ENCODE data around the gene TXNL1. TPM values are rescaled to one million over a fixed set of nuclear protein-coding genes. Genes with fewer than 3 reads are reported as not detected.
"Not testable (repeated sequence)": the region's sequence is repeated elsewhere in the genome, so short reads cannot be mapped to it uniquely, and the experiment has no call there.

TXNL1 gene
- total RNA-seq, 3 donors from 2014 or later, result 122 to 135 (median 123) TPM

GRCh38 chr18:56632070-56633022 is 6.0 kb downstream of the TXNL1 start:
- peaks cover 26% of the 10 kb centered on the region for H3K36me3 Mint-ChIP-seq (ENCODE audit: insufficient read depth)
- no peaks in the 10 kb centered on the region for H3K9me3 Mint-ChIP-seq
- DNase-seq, result no peak
- H3K27me3 Mint-ChIP-seq (ENCODE audit: low read depth), result no peaks in the 10 kb centered on the region
- ATAC-seq, result no peak
- H3K4me1 Mint-ChIP-seq (ENCODE audit: low read depth), result peaks cover 80% of the 10 kb centered on the region
- no peak overlapping the region for H3K4me3 Mint-ChIP-seq

- Mint-ChIP-seq H3K4me3 (no peak overlapping the region), H3K36me3 (ENCODE audit: insufficient read depth) (peaks cover 24% of the 10 kb centered on the region), H3K27me3 (ENCODE audit: low read depth) (no peaks in the 10 kb centered on the region), H3K9me3 (no peaks in the 10 kb centered on the region), H3K4me1 (ENCODE audit: low read depth) (peaks cover 57% of the 10 kb centered on the region)
- ATAC-seq (no peak), DNase-seq (no peak)
Measured at GRCh38 chr18:56627991-56628390, 10.4 kb downstream of the TXNL1 start.

- DNase-seq (no peak), ATAC-seq (no peak)
- Mint-ChIP-seq H3K27me3 (ENCODE audit: low read depth) (no peaks in the 10 kb centered on the region), H3K4me1 (ENCODE audit: low read depth) (no peaks in the 10 kb centered on the region), H3K9me3 (no peaks in the 10 kb centered on the region), H3K4me3 (no peak overlapping the region), H3K36me3 (ENCODE audit: insufficient read depth) (peaks cover 49% of the 10 kb centered on the region)
Measured at GRCh38 chr18:56615738-56616520, 22.5 kb downstream of the TXNL1 start.

GRCh38 chr18:56606618-56607017 is 31.8 kb downstream of the TXNL1 start:
- H3K36me3 Mint-ChIP-seq (ENCODE audit: insufficient read depth), result peaks cover 29% of the 10 kb centered on the region
- no peaks in the 10 kb centered on the region for H3K9me3 Mint-ChIP-seq
- no peaks in the 10 kb centered on the region for H3K4me1 Mint-ChIP-seq (ENCODE audit: low read depth)
- H3K4me3 Mint-ChIP-seq, result no peak overlapping the region
- ATAC-seq, result no peak
- H3K27me3 Mint-ChIP-seq (ENCODE audit: low read depth), result no peaks in the 10 kb centered on the region
- no peak for DNase-seq

- ATAC-seq, result no peak
- Mint-ChIP-seq H3K36me3 (ENCODE audit: insufficient read depth) (peaks cover 7% of the 10 kb centered on the region), H3K4me1 (ENCODE audit: low read depth) (no peaks in the 10 kb centered on the region), H3K9me3 (peaks cover 3% of the 10 kb centered on the region), H3K27me3 (ENCODE audit: low read depth) (no peaks in the 10 kb centered on the region), H3K4me3 (no peak overlapping the region)
- no peak for DNase-seq
Measured at GRCh38 chr18:56598422-56598821, 40.0 kb downstream of the TXNL1 start.

- peaks cover 3% of the 10 kb centered on the region for H3K9me3 Mint-ChIP-seq
- H3K4me3 Mint-ChIP-seq, result no peak overlapping the region
Measured at GRCh38 chr18:56593906-56594305, 44.5 kb downstream of the TXNL1 start.

GRCh38 chr18:56580026-56580425 is 58.4 kb downstream of the TXNL1 start:
- ATAC-seq (no peak), DNase-seq (no peak)
- H3K4me3 Mint-ChIP-seq, result no peak overlapping the region
- H3K9me3 Mint-ChIP-seq, result no peaks in the 10 kb centered on the region
- peaks cover 15% of the 10 kb centered on the region for H3K27me3 Mint-ChIP-seq (ENCODE audit: low read depth)
- no peaks in the 10 kb centered on the region for H3K4me1 Mint-ChIP-seq (ENCODE audit: low read depth)
- no peaks in the 10 kb centered on the region for H3K36me3 Mint-ChIP-seq (ENCODE audit: insufficient read depth)

More at GRCh38 chr18:56593906-56594305, 44.5 kb downstream of the TXNL1 start:
- H3K4me1 Mint-ChIP-seq (ENCODE audit: low read depth), result no peaks in the 10 kb centered on the region
- no peak for DNase-seq
- ATAC-seq, result no peak
- H3K36me3 Mint-ChIP-seq (ENCODE audit: insufficient read depth), result no peaks in the 10 kb centered on the region
- peaks cover 2% of the 10 kb centered on the region for H3K27me3 Mint-ChIP-seq (ENCODE audit: low read depth)

GRCh38 chr18:56579451-56579850 is 58.9 kb downstream of the TXNL1 start:
- DNase-seq (no peak), ATAC-seq (no peak)
- Mint-ChIP-seq H3K4me3 (no peak overlapping the region), H3K36me3 (ENCODE audit: insufficient read depth) (no peaks in the 10 kb centered on the region), H3K4me1 (ENCODE audit: low read depth) (no peaks in the 10 kb centered on the region), H3K27me3 (ENCODE audit: low read depth) (peaks cover 15% of the 10 kb centered on the region), H3K9me3 (no peaks in the 10 kb centered on the region)

GRCh38 chr18:56576826-56577573 is 61.4 kb downstream of the TXNL1 start:
- H3K9me3 Mint-ChIP-seq, result no peaks in the 10 kb centered on the region
- ATAC-seq (no peak), DNase-seq (no peak)
- no peak overlapping the region for H3K4me3 Mint-ChIP-seq
- no peaks in the 10 kb centered on the region for H3K36me3 Mint-ChIP-seq (ENCODE audit: insufficient read depth)
- peaks cover 18% of the 10 kb centered on the region for H3K27me3 Mint-ChIP-seq (ENCODE audit: low read depth)
- no peaks in the 10 kb centered on the region for H3K4me1 Mint-ChIP-seq (ENCODE audit: low read depth)

GRCh38 chr18:56575819-56576663 is 62.4 kb downstream of the TXNL1 start:
- no peak overlapping the region for H3K4me3 Mint-ChIP-seq
- DNase-seq (no peak), ATAC-seq (no peak)
- H3K9me3 Mint-ChIP-seq, result no peaks in the 10 kb centered on the region
- no peaks in the 10 kb centered on the region for H3K36me3 Mint-ChIP-seq (ENCODE audit: insufficient read depth)
- H3K27me3 Mint-ChIP-seq (ENCODE audit: low read depth), result peaks cover 20% of the 10 kb centered on the region
- H3K4me1 Mint-ChIP-seq (ENCODE audit: low read depth), result no peaks in the 10 kb centered on the region

GRCh38 chr18:56574861-56575260 is 63.5 kb downstream of the TXNL1 start:
- Mint-ChIP-seq H3K4me1 (ENCODE audit: low read depth) (no peaks in the 10 kb centered on the region), H3K4me3 (no peak overlapping the region), H3K36me3 (ENCODE audit: insufficient read depth) (no peaks in the 10 kb centered on the region), H3K27me3 (ENCODE audit: low read depth) (peaks cover 22% of the 10 kb centered on the region), H3K9me3 (no peaks in the 10 kb centered on the region)
- DNase-seq (no peak), ATAC-seq (no peak)

- not testable (repeated sequence) for ATAC-seq; H3K4me1 Mint-ChIP-seq (ENCODE audit: low read depth); H3K9me3 Mint-ChIP-seq; DNase-seq; H3K36me3 Mint-ChIP-seq (ENCODE audit: insufficient read depth); H3K4me3 Mint-ChIP-seq
- peaks cover 16% of the 10 kb centered on the region for H3K27me3 Mint-ChIP-seq (ENCODE audit: low read depth)
Measured at GRCh38 chr18:56572267-56572666, 66.1 kb downstream of the TXNL1 start.

- Mint-ChIP-seq H3K9me3 (no peaks in the 10 kb centered on the region), H3K27me3 (ENCODE audit: low read depth) (peaks cover 8% of the 10 kb centered on the region), H3K36me3 (ENCODE audit: insufficient read depth) (no peaks in the 10 kb centered on the region), H3K4me1 (ENCODE audit: low read depth) (no peaks in the 10 kb centered on the region), H3K4me3 (no peak overlapping the region)
- no peak for ATAC-seq
- no peak for DNase-seq
Measured at GRCh38 chr18:56570978-56571377, 67.4 kb downstream of the TXNL1 start.

Data from activated T-cell treated with anti-CD3 and anti-CD28 coated beads, Interleukin-2, amount 50 U/mL, for 4 hours (primary cell).